T-helper 1 cell treated with Interleukin-12 subunit alpha and Interleukin-12 subunit beta and Interleukin-4 antibody, amounts not matched to agents 30 μg/mL and 1 μg/mL, for 36 hours (primary cell): ENCODE results near the gene SESN1.
"Not testable (repeated sequence)": the region's sequence is repeated elsewhere in the genome, so short reads cannot be mapped to it uniquely, and the experiment has no call there.

ENCODE experiments used
- H3K27ac Mint-ChIP-seq: one replicate; pipeline ENCODE4 v1.8.0; 2021; ENCODE audit warnings: mild to moderate bottlenecking, mixed read lengths
- H3K27me3 Mint-ChIP-seq: one replicate; pipeline ENCODE4 v1.8.0; 2021; ENCODE audit warnings: low read depth, mixed read lengths
- H3K36me3 Mint-ChIP-seq: one replicate; pipeline ENCODE4 v1.8.0; 2021; ENCODE audit warnings: low read depth, mixed read lengths
- H3K4me1 Mint-ChIP-seq: one replicate; pipeline ENCODE4 v1.8.0; 2021; ENCODE audit warnings: low read depth, mixed read lengths
- H3K4me3 Mint-ChIP-seq: one replicate; pipeline ENCODE4 v1.8.0; 2021; ENCODE audit warnings: mild to moderate bottlenecking, moderate library complexity, mixed read lengths
- H3K9me3 Mint-ChIP-seq: one replicate; pipeline ENCODE4 v1.8.0; 2021; ENCODE audit warnings: mixed read lengths

The SESN1 gene

DNA sequence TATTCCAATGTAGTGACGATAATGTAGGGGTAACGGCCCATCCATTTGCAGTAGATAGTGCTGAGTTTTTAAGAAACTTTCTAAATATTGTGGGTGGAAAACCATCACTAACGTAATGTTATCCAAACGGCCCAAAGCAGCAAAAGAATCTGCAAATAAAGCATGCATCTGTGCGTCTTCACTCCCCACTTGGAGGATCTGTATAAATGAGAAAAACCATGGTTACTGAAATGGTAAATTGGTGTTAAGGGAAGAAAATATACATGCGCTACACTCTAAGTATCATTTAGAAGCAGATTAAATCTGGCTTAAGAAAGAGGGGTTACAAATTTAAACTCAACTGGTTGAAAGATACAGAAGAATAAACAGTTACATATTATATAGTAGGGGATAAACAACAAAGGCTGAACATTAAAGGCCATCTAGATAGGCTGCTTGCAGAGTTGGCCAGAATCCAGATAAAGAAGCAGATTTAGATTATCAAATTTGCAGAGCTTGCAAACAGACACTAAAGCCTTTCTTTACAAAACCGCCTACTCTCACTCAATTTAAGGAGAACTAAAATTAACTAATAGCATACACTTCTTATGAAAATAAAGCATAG is 93.3 kb downstream of the SESN1 start:
- Mint-ChIP-seq H3K4me3 (no peak overlapping the region), H3K36me3 (peaks cover 17% of the 10 kb centered on the region), H3K27me3 (no peaks in the 10 kb centered on the region), H3K27ac (no peak overlapping the region), H3K9me3 (no peaks in the 10 kb centered on the region), H3K4me1 (peaks cover 8% of the 10 kb centered on the region)

GRCh38 chr6:109000289-109000688 is 94.4 kb downstream of the SESN1 start:
- no peaks in the 10 kb centered on the region for H3K27me3 Mint-ChIP-seq
- no peak overlapping the region for H3K4me3 Mint-ChIP-seq
- peaks cover 19% of the 10 kb centered on the region for H3K36me3 Mint-ChIP-seq
- no peak overlapping the region for H3K27ac Mint-ChIP-seq
- H3K9me3 Mint-ChIP-seq, result no peaks in the 10 kb centered on the region
- H3K4me1 Mint-ChIP-seq, result peaks cover 4% of the 10 kb centered on the region

DNA sequence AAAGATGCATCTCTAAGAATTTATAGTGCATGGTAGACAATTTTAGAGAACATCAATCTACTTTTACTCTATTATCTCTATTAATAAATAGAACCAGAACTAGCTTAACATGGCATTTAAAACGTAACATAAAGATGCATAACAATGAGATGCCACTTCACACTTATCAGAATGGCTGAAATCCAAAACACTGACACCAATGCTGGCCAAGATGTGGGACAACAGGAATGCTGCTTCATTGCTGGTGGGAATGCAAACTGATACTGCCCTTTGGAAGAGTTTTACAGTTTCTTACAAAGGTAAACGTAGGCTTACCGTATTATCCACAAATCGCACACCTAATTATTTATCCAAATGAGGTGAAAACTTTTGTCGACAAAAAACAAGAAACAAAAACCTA is 95.2 kb downstream of the SESN1 start:
- Mint-ChIP-seq H3K9me3 (no peaks in the 10 kb centered on the region), H3K36me3 (peaks cover 18% of the 10 kb centered on the region), H3K4me1 (peaks cover 4% of the 10 kb centered on the region), H3K27me3 (no peaks in the 10 kb centered on the region), H3K4me3 (no peak overlapping the region), H3K27ac (no peak overlapping the region)

GRCh38 chr6:108998485-108998884 is 96.2 kb downstream of the SESN1 start:
- no peaks in the 10 kb centered on the region for H3K27me3 Mint-ChIP-seq
- no peak overlapping the region for H3K4me3 Mint-ChIP-seq
- H3K4me1 Mint-ChIP-seq, result peaks cover 2% of the 10 kb centered on the region
- peaks cover 22% of the 10 kb centered on the region for H3K36me3 Mint-ChIP-seq
- H3K9me3 Mint-ChIP-seq, result no peaks in the 10 kb centered on the region
- H3K27ac Mint-ChIP-seq, result no peak overlapping the region

DNA sequence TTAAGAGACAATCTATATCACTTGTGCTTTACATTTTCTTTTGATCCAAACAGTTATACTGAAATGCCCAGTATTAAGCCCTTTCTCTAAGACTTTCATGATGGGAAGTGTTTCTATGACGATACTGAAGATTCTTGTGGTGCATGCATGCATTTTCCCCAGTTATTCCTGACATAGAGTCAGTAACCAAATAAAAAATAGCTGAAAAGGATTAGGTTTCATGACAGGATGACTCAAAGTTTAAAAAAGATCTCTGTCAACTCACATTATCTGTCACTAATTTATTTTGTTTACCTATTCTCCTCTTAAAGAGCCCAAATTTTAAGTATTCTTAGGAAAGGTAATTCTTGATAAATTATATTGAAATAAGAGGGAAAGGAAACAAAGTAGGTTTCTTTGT is 98.4 kb downstream of the SESN1 start:
- Mint-ChIP-seq H3K36me3 (peaks cover 33% of the 10 kb centered on the region), H3K27ac (no peak overlapping the region), H3K9me3 (no peaks in the 10 kb centered on the region), H3K4me3 (no peak overlapping the region), H3K27me3 (no peaks in the 10 kb centered on the region), H3K4me1 (no peaks in the 10 kb centered on the region)

DNA sequence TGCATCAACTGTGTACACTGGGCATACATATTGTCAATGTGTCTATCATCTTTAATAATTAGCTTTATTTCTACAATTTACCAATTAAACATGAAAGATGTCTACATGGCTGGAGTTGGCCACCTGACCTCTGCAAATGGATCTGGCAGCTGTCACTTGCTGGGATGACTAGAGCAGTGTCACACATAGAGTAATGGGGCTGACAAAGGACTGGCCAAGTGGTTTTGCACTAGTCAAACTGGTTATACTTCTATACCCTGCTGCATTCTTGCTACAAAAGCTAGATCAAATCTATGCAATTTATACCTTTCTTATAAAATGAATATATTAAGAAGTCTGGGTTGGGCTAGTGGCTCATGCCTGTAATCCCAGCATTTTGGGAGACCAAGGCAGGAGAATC is 99.3 kb downstream of the SESN1 start:
- Mint-ChIP-seq H3K36me3 (peaks cover 42% of the 10 kb centered on the region), H3K27me3 (no peaks in the 10 kb centered on the region), H3K9me3 (no peaks in the 10 kb centered on the region), H3K4me3 (no peak overlapping the region), H3K4me1 (no peaks in the 10 kb centered on the region), H3K27ac (no peak overlapping the region)

DNA sequence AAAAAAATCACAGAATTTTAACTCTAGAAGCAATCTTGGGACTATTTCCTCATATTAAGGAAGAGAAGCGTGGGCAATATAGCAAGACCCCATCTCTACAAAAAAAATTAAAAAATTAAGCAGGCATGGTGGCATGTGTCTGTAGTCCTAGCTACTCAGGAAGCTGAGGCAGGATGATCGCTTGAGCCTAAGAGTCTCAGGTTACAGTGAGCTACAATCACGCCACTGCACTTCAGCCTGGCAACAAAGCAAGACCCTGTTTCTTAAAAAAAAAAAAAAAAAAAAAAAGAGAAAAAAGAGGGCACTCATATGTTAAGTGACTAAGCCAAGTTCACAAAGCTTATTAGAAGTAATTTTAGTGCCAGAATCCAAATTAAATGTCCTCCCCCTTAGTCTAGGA is 100.8 kb downstream of the SESN1 start:
- H3K36me3 Mint-ChIP-seq, result peaks cover 42% of the 10 kb centered on the region
- H3K9me3 Mint-ChIP-seq, result no peaks in the 10 kb centered on the region
- H3K4me3 Mint-ChIP-seq, result no peak overlapping the region
- H3K4me1 Mint-ChIP-seq, result no peaks in the 10 kb centered on the region
- H3K27me3 Mint-ChIP-seq, result no peaks in the 10 kb centered on the region
- no peak overlapping the region for H3K27ac Mint-ChIP-seq

- H3K4me1 Mint-ChIP-seq, result no peaks in the 10 kb centered on the region
- no peak overlapping the region for H3K4me3 Mint-ChIP-seq
- no peak overlapping the region for H3K27ac Mint-ChIP-seq
- peaks cover 50% of the 10 kb centered on the region for H3K36me3 Mint-ChIP-seq
- no peaks in the 10 kb centered on the region for H3K9me3 Mint-ChIP-seq
- H3K27me3 Mint-ChIP-seq, result no peaks in the 10 kb centered on the region
These were observed 104.9 kb downstream of the SESN1 start for GRCh38 chr6:108989700-108990099.

GRCh38 chr6:108988765-108989164 is 105.9 kb downstream of the SESN1 start:
- H3K36me3 Mint-ChIP-seq, result peaks cover 48% of the 10 kb centered on the region
- no peaks in the 10 kb centered on the region for H3K4me1 Mint-ChIP-seq
- no peaks in the 10 kb centered on the region for H3K27me3 Mint-ChIP-seq

DNA sequence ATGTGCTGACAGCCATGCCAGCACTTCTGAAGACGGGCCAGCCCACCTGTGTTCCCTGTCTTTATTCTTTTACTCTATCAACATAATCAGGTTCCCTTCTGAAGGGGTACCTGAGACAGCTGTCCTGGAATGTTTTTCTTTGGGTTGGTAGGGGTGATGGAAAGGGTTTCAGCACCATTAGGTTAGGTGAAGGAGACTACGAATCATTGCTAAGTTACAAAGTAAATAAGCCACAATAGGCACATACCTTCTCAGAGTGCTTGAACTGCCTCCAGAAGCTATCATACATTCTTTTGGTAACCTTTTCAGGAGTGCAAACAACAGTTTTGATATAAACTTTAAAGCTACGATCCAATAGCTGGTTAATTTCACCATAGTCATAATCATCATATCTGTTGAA is 106.3 kb downstream of the SESN1 start:
- Mint-ChIP-seq H3K36me3 (peaks cover 44% of the 10 kb centered on the region), H3K27me3 (no peaks in the 10 kb centered on the region), H3K27ac (no peak overlapping the region), H3K9me3 (no peaks in the 10 kb centered on the region), H3K4me1 (no peaks in the 10 kb centered on the region), H3K4me3 (no peak overlapping the region)

More at GRCh38 chr6:108988765-108989164, 105.9 kb downstream of the SESN1 start:
- H3K9me3 Mint-ChIP-seq, result no peaks in the 10 kb centered on the region
- H3K4me3 Mint-ChIP-seq, result no peak overlapping the region
- no peak overlapping the region for H3K27ac Mint-ChIP-seq

- no peak overlapping the region for H3K27ac Mint-ChIP-seq
- peaks cover 40% of the 10 kb centered on the region for H3K36me3 Mint-ChIP-seq
- H3K9me3 Mint-ChIP-seq, result no peaks in the 10 kb centered on the region
- no peaks in the 10 kb centered on the region for H3K27me3 Mint-ChIP-seq
- no peak overlapping the region for H3K4me3 Mint-ChIP-seq
- H3K4me1 Mint-ChIP-seq, result no peaks in the 10 kb centered on the region
These were observed 107.5 kb downstream of the SESN1 start for GRCh38 chr6:108987156-108987555.

DNA sequence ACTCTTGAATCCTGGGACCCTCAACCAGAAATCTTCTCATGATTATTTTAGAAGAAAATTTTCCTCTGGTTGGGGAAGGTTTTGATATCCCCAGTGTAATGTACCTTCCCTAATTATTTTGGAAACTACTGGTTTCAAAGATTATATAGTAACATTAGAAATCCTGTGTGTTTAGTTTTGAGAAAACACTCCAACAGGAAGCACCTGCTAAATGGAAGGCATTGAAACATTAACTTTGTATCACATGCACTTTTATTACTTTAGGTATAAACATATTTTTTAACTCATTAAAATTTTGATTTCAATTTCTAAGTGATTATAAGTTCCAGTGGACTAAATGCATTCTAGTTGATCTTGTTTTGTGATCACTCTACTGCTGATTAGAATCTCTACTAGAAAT is 109.3 kb downstream of the SESN1 start:
- Mint-ChIP-seq H3K36me3 (peaks cover 28% of the 10 kb centered on the region), H3K27ac (no peak overlapping the region), H3K27me3 (peaks cover 3% of the 10 kb centered on the region), H3K4me3 (no peak overlapping the region), H3K4me1 (no peaks in the 10 kb centered on the region), H3K9me3 (peaks cover 4% of the 10 kb centered on the region)

DNA sequence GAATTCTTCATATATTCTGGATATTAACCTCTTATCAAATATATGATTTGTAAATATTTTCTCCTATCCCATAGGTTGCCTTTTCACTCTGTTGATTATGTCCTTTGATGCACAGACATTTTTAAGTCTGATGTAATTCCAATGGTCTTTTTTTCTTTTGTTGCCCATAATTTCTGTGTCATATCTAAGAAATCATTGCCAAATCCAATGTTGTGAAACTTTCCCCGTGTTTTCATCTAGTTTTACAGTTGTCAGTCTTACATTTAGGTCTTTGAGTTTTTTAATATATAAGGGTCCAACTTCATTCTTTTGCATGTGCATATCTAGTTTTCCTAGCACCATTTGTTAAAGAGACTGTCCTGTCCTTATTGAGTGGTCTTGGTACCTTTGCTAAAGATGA is 111.5 kb downstream of the SESN1 start:
- H3K36me3 Mint-ChIP-seq, result peaks cover 11% of the 10 kb centered on the region
- H3K4me1 Mint-ChIP-seq, result no peaks in the 10 kb centered on the region

GRCh38 chr6:108982154-108983113 is 112.2 kb downstream of the SESN1 start:
- H3K27ac Mint-ChIP-seq, result no peak overlapping the region
- peaks cover 12% of the 10 kb centered on the region for H3K9me3 Mint-ChIP-seq
- H3K27me3 Mint-ChIP-seq, result peaks cover 26% of the 10 kb centered on the region
- H3K4me1 Mint-ChIP-seq, result no peaks in the 10 kb centered on the region
- H3K36me3 Mint-ChIP-seq, result peaks cover 8% of the 10 kb centered on the region
- no peak overlapping the region for H3K4me3 Mint-ChIP-seq

More for the DNA sequence above, 111.5 kb downstream of the SESN1 start:
- peaks cover 19% of the 10 kb centered on the region for H3K27me3 Mint-ChIP-seq
- H3K9me3 Mint-ChIP-seq, result peaks cover 12% of the 10 kb centered on the region
- H3K27ac Mint-ChIP-seq, result no peak overlapping the region
- H3K4me3 Mint-ChIP-seq, result no peak overlapping the region

GRCh38 chr6:108978638-108979037 is 116.0 kb downstream of the SESN1 start:
- not testable (repeated sequence) for H3K36me3 Mint-ChIP-seq, H3K27ac Mint-ChIP-seq, H3K4me3 Mint-ChIP-seq, H3K4me1 Mint-ChIP-seq
- peaks cover 18% of the 10 kb centered on the region for H3K9me3 Mint-ChIP-seq
- peaks cover 50% of the 10 kb centered on the region for H3K27me3 Mint-ChIP-seq
